ENCODE data around the gene PIP4K2A.

PIP4K2A gene

GRCh38 chr10:22727112-22727511 lies 12.7 kb upstream of the PIP4K2A start:
- no peak overlapping the region for H2AK5ac ChIP-seq (ENCODE audit: low read depth, low read length)
- no CpG with 5 or more reads among the region's 2 CpGs for WGBS, 2 donors (ENCODE audit: extremely low coverage in 2 of 2, insufficient read length in 2 of 2, insufficient replicate concordance in 1 of 2)

GRCh38 chr10:22724773-22725172 lies 10.4 kb upstream of the PIP4K2A start:
- no peak overlapping the region for H2AK5ac ChIP-seq (ENCODE audit: low read depth, low read length)
- peaks cover 0 to 6% (median 0%) of the 10 kb centered on the region in 3 experiments for H3K27me3 ChIP-seq (ENCODE audit: control insufficient read depth in 3 of 3, insufficient read depth in 3 of 3, low read depth in 1 of 3, low read length in 3 of 3)
- no peak overlapping the region for H2BK12ac ChIP-seq (ENCODE audit: low read length)
- H3K4me3 ChIP-seq (ENCODE audit: low read length in 2 of 2), result no peak overlapping the region
- H2AFZ ChIP-seq (ENCODE audit: low read length), result no peak overlapping the region
- no peaks in the 10 kb centered on the region for H3K4me1 ChIP-seq (ENCODE audit: control insufficient read depth in 2 of 2, insufficient read depth in 1 of 2, low read depth in 1 of 2, low read length in 2 of 2)
- no peak overlapping the region for H3K23ac ChIP-seq (ENCODE audit: low read depth, low read length, poor library complexity)
- H3K4me2 ChIP-seq (ENCODE audit: insufficient read depth, low read length, poor library complexity, severe bottlenecking), result no peak overlapping the region
- no peak overlapping the region for H4K8ac ChIP-seq (ENCODE audit: low read depth, low read length)
- H3K4ac ChIP-seq (ENCODE audit: low read length), result no peak overlapping the region
- H3K9ac ChIP-seq (ENCODE audit: low read depth, low read length, poor library complexity), result no peak overlapping the region
- no peaks in the 10 kb centered on the region for H3K9me3 ChIP-seq (replicated peaks in 1 of 2; ENCODE audit: control insufficient read depth in 2 of 2, insufficient read depth in 1 of 2, low read depth in 1 of 2, low read length in 2 of 2)
- no peak overlapping the region for H3K14ac ChIP-seq (ENCODE audit: low read length)
- WGBS, 2 donors (ENCODE audit: extremely low coverage in 2 of 2, insufficient read length in 2 of 2, insufficient replicate concordance in 1 of 2), result no CpG with 5 or more reads among the region's 3 CpGs
- H2BK15ac ChIP-seq (ENCODE audit: low read length), result no peak overlapping the region
- no peak for DNase-seq (ENCODE audit: low spot score)
- peaks cover 2% of the 10 kb centered on the region for H3K79me1 ChIP-seq (ENCODE audit: low read depth, low read length)
- H2BK120ac ChIP-seq (ENCODE audit: low read depth, low read length), result no peak overlapping the region
- H2BK5ac ChIP-seq (ENCODE audit: low read length), result no peak overlapping the region
- H3K27ac ChIP-seq (replicated peaks; ENCODE audit: low read length), result no peak overlapping the region
- no peak overlapping the region for H3K18ac ChIP-seq (ENCODE audit: low read length)
- no peaks in the 10 kb centered on the region for H3K36me3 ChIP-seq (replicated peaks in 1 of 2; ENCODE audit: control insufficient read depth in 2 of 2, insufficient read depth in 2 of 2, low read length in 2 of 2)
- H4K91ac ChIP-seq (ENCODE audit: low read depth, low read length, poor library complexity), result no peak overlapping the region

More at GRCh38 chr10:22727112-22727511, 12.7 kb upstream of the PIP4K2A start:
- no peak overlapping the region for H3K27ac ChIP-seq (replicated peaks; ENCODE audit: low read length)
- H2BK120ac ChIP-seq (ENCODE audit: low read depth, low read length), result no peak overlapping the region
- no peaks in the 10 kb centered on the region for H3K9me3 ChIP-seq (replicated peaks in 1 of 2; ENCODE audit: control insufficient read depth in 2 of 2, insufficient read depth in 1 of 2, low read depth in 1 of 2, low read length in 2 of 2)
- no peak overlapping the region for H3K4ac ChIP-seq (ENCODE audit: low read length)
- H3K36me3 ChIP-seq (replicated peaks in 1 of 2; ENCODE audit: control insufficient read depth in 2 of 2, insufficient read depth in 2 of 2, low read length in 2 of 2), result no peaks in the 10 kb centered on the region
- H2BK12ac ChIP-seq (ENCODE audit: low read length), result no peak overlapping the region
- H4K8ac ChIP-seq (ENCODE audit: low read depth, low read length), result no peak overlapping the region
- no peak overlapping the region for H2BK15ac ChIP-seq (ENCODE audit: low read length)
- H3K27me3 ChIP-seq (ENCODE audit: control insufficient read depth in 3 of 3, insufficient read depth in 3 of 3, low read depth in 1 of 3, low read length in 3 of 3), result peaks cover 0 to 6% (median 0%) of the 10 kb centered on the region in 3 experiments
- no peak overlapping the region for H3K23ac ChIP-seq (ENCODE audit: low read depth, low read length, poor library complexity)
- H3K4me1 ChIP-seq (ENCODE audit: control insufficient read depth in 2 of 2, insufficient read depth in 1 of 2, low read depth in 1 of 2, low read length in 2 of 2), result no peaks in the 10 kb centered on the region
- H3K14ac ChIP-seq (ENCODE audit: low read length), result no peak overlapping the region
- H4K91ac ChIP-seq (ENCODE audit: low read depth, low read length, poor library complexity), result no peak overlapping the region
- H3K4me3 ChIP-seq (ENCODE audit: low read length in 2 of 2), result no peak overlapping the region
- no peak overlapping the region for H3K9ac ChIP-seq (ENCODE audit: low read depth, low read length, poor library complexity)
- H2BK5ac ChIP-seq (ENCODE audit: low read length), result no peak overlapping the region
- H3K79me1 ChIP-seq (ENCODE audit: low read depth, low read length), result peaks cover 2% of the 10 kb centered on the region
- no peak overlapping the region for H3K18ac ChIP-seq (ENCODE audit: low read length)
- H2AFZ ChIP-seq (ENCODE audit: low read length), result no peak overlapping the region
- no peak for DNase-seq (ENCODE audit: low spot score)
- no peak overlapping the region for H3K4me2 ChIP-seq (ENCODE audit: insufficient read depth, low read length, poor library complexity, severe bottlenecking)

- H2BK5ac ChIP-seq (ENCODE audit: low read length), result no peak overlapping the region
- H4K8ac ChIP-seq (ENCODE audit: low read depth, low read length), result no peak overlapping the region
- H3K4me2 ChIP-seq (ENCODE audit: insufficient read depth, low read length, poor library complexity, severe bottlenecking), result no peak overlapping the region
- H3K79me1 ChIP-seq (ENCODE audit: low read depth, low read length), result peaks cover 2% of the 10 kb centered on the region
- no peak overlapping the region for H2AFZ ChIP-seq (ENCODE audit: low read length)
- no peak overlapping the region for H2BK12ac ChIP-seq (ENCODE audit: low read length)
- no peak overlapping the region for H3K27ac ChIP-seq (replicated peaks; ENCODE audit: low read length)
- H3K36me3 ChIP-seq (replicated peaks in 1 of 2; ENCODE audit: control insufficient read depth in 2 of 2, insufficient read depth in 2 of 2, low read length in 2 of 2), result no peaks in the 10 kb centered on the region
- no peak for DNase-seq (ENCODE audit: low spot score)
- WGBS, 2 donors (ENCODE audit: extremely low coverage in 2 of 2, insufficient read length in 2 of 2, insufficient replicate concordance in 1 of 2), result no CpG with 5 or more reads among the region's 6 CpGs
- no peak overlapping the region for H3K14ac ChIP-seq (ENCODE audit: low read length)
- no peak overlapping the region for H3K4ac ChIP-seq (ENCODE audit: low read length)
- no peak overlapping the region for H2AK5ac ChIP-seq (ENCODE audit: low read depth, low read length)
- no peaks in the 10 kb centered on the region for H3K4me1 ChIP-seq (ENCODE audit: control insufficient read depth in 2 of 2, insufficient read depth in 1 of 2, low read depth in 1 of 2, low read length in 2 of 2)
- H3K9me3 ChIP-seq (replicated peaks in 1 of 2; ENCODE audit: control insufficient read depth in 2 of 2, insufficient read depth in 1 of 2, low read depth in 1 of 2, low read length in 2 of 2), result no peaks in the 10 kb centered on the region
- H3K9ac ChIP-seq (ENCODE audit: low read depth, low read length, poor library complexity), result no peak overlapping the region
- H2BK15ac ChIP-seq (ENCODE audit: low read length), result no peak overlapping the region
- H4K91ac ChIP-seq (ENCODE audit: low read depth, low read length, poor library complexity), result no peak overlapping the region
- no peak overlapping the region for H3K4me3 ChIP-seq (ENCODE audit: low read length in 2 of 2)
- H3K23ac ChIP-seq (ENCODE audit: low read depth, low read length, poor library complexity), result no peak overlapping the region
- no peak overlapping the region for H3K18ac ChIP-seq (ENCODE audit: low read length)
- H2BK120ac ChIP-seq (ENCODE audit: low read depth, low read length), result no peak overlapping the region
- peaks cover 0 to 6% (median 0%) of the 10 kb centered on the region in 3 experiments for H3K27me3 ChIP-seq (ENCODE audit: control insufficient read depth in 3 of 3, insufficient read depth in 3 of 3, low read depth in 1 of 3, low read length in 3 of 3)
These were observed 9.4 kb upstream of the PIP4K2A start for GRCh38 chr10:22723783-22724182.

- Histone ChIP-seq H2AFZ (ENCODE audit: low read length) (no peak overlapping the region), H3K9me3 (replicated peaks in 1 of 2; ENCODE audit: control insufficient read depth in 2 of 2, insufficient read depth in 1 of 2, low read depth in 1 of 2, low read length in 2 of 2) (no peaks in the 10 kb centered on the region), H3K4me2 (ENCODE audit: insufficient read depth, low read length, poor library complexity, severe bottlenecking) (no peak overlapping the region), H3K9ac (ENCODE audit: low read depth, low read length, poor library complexity) (no peak overlapping the region), H2BK12ac (ENCODE audit: low read length) (no peak overlapping the region), H3K79me1 (ENCODE audit: low read depth, low read length) (peaks cover 2% of the 10 kb centered on the region), H3K4me3 (ENCODE audit: low read length in 2 of 2) (no peak overlapping the region), H3K27ac (replicated peaks; ENCODE audit: low read length) (no peak overlapping the region), H2BK120ac (ENCODE audit: low read depth, low read length) (no peak overlapping the region), H2AK5ac (ENCODE audit: low read depth, low read length) (no peak overlapping the region), H3K18ac (ENCODE audit: low read length) (no peak overlapping the region), H3K4me1 (ENCODE audit: control insufficient read depth in 2 of 2, insufficient read depth in 1 of 2, low read depth in 1 of 2, low read length in 2 of 2) (no peaks in the 10 kb centered on the region), H3K4ac (ENCODE audit: low read length) (no peak overlapping the region), H3K27me3 (ENCODE audit: control insufficient read depth in 3 of 3, insufficient read depth in 3 of 3, low read depth in 1 of 3, low read length in 3 of 3) (peaks cover 0 to 6% (median 0%) of the 10 kb centered on the region in 3 experiments), H3K14ac (ENCODE audit: low read length) (no peak overlapping the region), H3K23ac (ENCODE audit: low read depth, low read length, poor library complexity) (no peak overlapping the region), H4K8ac (ENCODE audit: low read depth, low read length) (no peak overlapping the region), H2BK5ac (ENCODE audit: low read length) (no peak overlapping the region), H4K91ac (ENCODE audit: low read depth, low read length, poor library complexity) (no peak overlapping the region), H2BK15ac (ENCODE audit: low read length) (no peak overlapping the region), H3K36me3 (replicated peaks in 1 of 2; ENCODE audit: control insufficient read depth in 2 of 2, insufficient read depth in 2 of 2, low read length in 2 of 2) (no peaks in the 10 kb centered on the region)
- no CpG with 5 or more reads among the region's 5 CpGs for WGBS, 2 donors (ENCODE audit: extremely low coverage in 2 of 2, insufficient read length in 2 of 2, insufficient replicate concordance in 1 of 2)
- no peak for DNase-seq (ENCODE audit: low spot score)
These were observed 9.0 kb upstream of the PIP4K2A start for GRCh38 chr10:22723343-22723779.
